Fibroblast of upper back skin (primary cell): ENCODE data around the gene WNT4.
A peak's percentile ranks its signal among the peaks of the same experiment; 100 is the strongest.

ENCODE experiments used
- DNase-seq: peaks from one replicate; pipeline ENCODE4 v3.0.0-alpha.2; 2013

Gene WNT4

GRCh38 chr1:22163137-22163536 lies 20.2 kb upstream of the WNT4 start:
- no peak for DNase-seq

GRCh38 chr1:22159891-22160290 lies 17.0 kb upstream of the WNT4 start:
- no peak for DNase-seq

GRCh38 chr1:22158654-22159053 lies 15.8 kb upstream of the WNT4 start:
- no peak for DNase-seq

- no peak for DNase-seq
Measured at GRCh38 chr1:22157359-22157966, 14.6 kb upstream of the WNT4 start.

- no peak for DNase-seq
Measured at GRCh38 chr1:22155517-22155916, 12.6 kb upstream of the WNT4 start.

- DNase-seq = no peak
Measured at GRCh38 chr1:22154626-22155025, 11.7 kb upstream of the WNT4 start.

GRCh38 chr1:22153660-22154437 lies 11.0 kb upstream of the WNT4 start:
- DNase-seq = no peak

GRCh38 chr1:22150923-22151322 lies 8.0 kb upstream of the WNT4 start:
- DNase-seq = no peak

GRCh38 chr1:22142315-22143064 lies 407 bp downstream of the WNT4 start:
- DNase-seq = no peak

GRCh38 chr1:22141554-22142314 lies 1.2 kb downstream of the WNT4 start:
- no peak for DNase-seq

- DNase-seq = no peak
Measured at GRCh38 chr1:22140694-22141093, 2.2 kb downstream of the WNT4 start.

GRCh38 chr1:22139817-22140216 lies 3.1 kb downstream of the WNT4 start:
- no peak for DNase-seq

- DNase-seq = no peak
Measured at GRCh38 chr1:22139066-22139594, 3.8 kb downstream of the WNT4 start.

GRCh38 chr1:22137004-22137720 lies 5.7 kb downstream of the WNT4 start:
- DNase-seq = peak; percentile 24

- no peak for DNase-seq
Measured at GRCh38 chr1:22133931-22134324, 9.0 kb downstream of the WNT4 start.

- no peak for DNase-seq
Measured at GRCh38 chr1:22133247-22133930, 9.5 kb downstream of the WNT4 start.

- peak; percentile 59 for DNase-seq
Measured at GRCh38 chr1:22132517-22133235, 10.2 kb downstream of the WNT4 start.

GRCh38 chr1:22131875-22132486 lies 10.9 kb downstream of the WNT4 start:
- no peak for DNase-seq

- DNase-seq = no peak
Measured at GRCh38 chr1:22131062-22131461, 11.8 kb downstream of the WNT4 start.

GRCh38 chr1:22129501-22130117 lies 13.3 kb downstream of the WNT4 start:
- DNase-seq = no peak
